Fibroblast of lung (primary cell): ENCODE measurements around the gene GRXCR2. TPM values are rescaled to one million over a fixed set of nuclear protein-coding genes. Genes with fewer than 3 reads are reported as not detected.
"Not testable (repeated sequence)": the region's sequence is repeated elsewhere in the genome, so short reads cannot be mapped to it uniquely, and the experiment has no call there.

Experiments
- DNase-seq, 2 donors: peaks; one replicate each; pipeline versions ENCODE4 v3.0.0 to v3.0.0-alpha.2; 2010; ENCODE audit warnings: low read depth in 2 of 2
- H2AFZ ChIP-seq: 2 replicates; pipeline ENCODE4 v1.5.1; 2012; ENCODE audit warnings: low read length, control low read depth, inconsistent platforms
- H3K27ac ChIP-seq: 2 replicates; pipeline ENCODE4 v1.5.1; 2011; ENCODE audit warnings: low read length, control low read depth; ENCODE audit not compliant: insufficient read depth
- H3K27me3 ChIP-seq: 2 replicates; pipeline ENCODE4 v1.5.1; 2011; ENCODE audit warnings: mild to moderate bottlenecking, low read length; ENCODE audit not compliant: control insufficient read depth, insufficient read depth
- H3K36me3 ChIP-seq: 2 replicates; pipeline ENCODE4 v1.5.1; 2011; ENCODE audit warnings: low read length; ENCODE audit not compliant: control insufficient read depth, insufficient read depth
- H3K4me1 ChIP-seq: 2 replicates; pipeline ENCODE4 v1.5.1; 2011; ENCODE audit warnings: low read length; ENCODE audit not compliant: control insufficient read depth, insufficient read depth; ENCODE audit errors: extremely low read depth
- H3K4me2 ChIP-seq: 2 replicates; pipeline ENCODE4 v1.5.1; 2011; ENCODE audit warnings: low read length, control low read depth; ENCODE audit not compliant: insufficient read depth; ENCODE audit errors: extremely low read depth
- H3K4me3 ChIP-seq, 4 experiments: fragments of 200-600 bp in 1 of 4; sonication (generic) in 1 of 4; replicated peaks in 1 of 4; 2 replicates each; pipeline ENCODE4 v1.5.1; 2011 to 2016; ENCODE audit warnings: low read length in 4 of 4, low read depth in 3 of 4, mild to moderate bottlenecking in 3 of 4, control low read depth in 2 of 4, inconsistent platforms in 1 of 4, mixed read lengths in 1 of 4; ENCODE audit not compliant: insufficient read depth in 1 of 4; ENCODE audit errors: control extremely low read depth in 1 of 4
- H3K79me2 ChIP-seq: 2 replicates; pipeline ENCODE4 v1.5.1; 2012; ENCODE audit warnings: mild to moderate bottlenecking, low read length, inconsistent platforms; ENCODE audit not compliant: control insufficient read depth, insufficient read depth
- H3K9ac ChIP-seq: 2 replicates; pipeline ENCODE4 v1.5.1; 2011; ENCODE audit warnings: mild to moderate bottlenecking, low read length, control low read depth; ENCODE audit not compliant: insufficient read depth
- H3K9me3 ChIP-seq: 2 replicates; pipeline ENCODE4 v1.5.1; 2012; ENCODE audit warnings: low read depth, low read length; ENCODE audit not compliant: control insufficient read depth, insufficient read depth
- H4K20me1 ChIP-seq: 2 replicates; pipeline ENCODE4 v1.5.1; 2011; ENCODE audit warnings: low read length; ENCODE audit not compliant: control insufficient read depth, insufficient read depth; ENCODE audit errors: extremely low read depth
- CTCF ChIP-seq, 2 donors: IDR thresholded peaks in 1 of 2; conservative IDR thresholded peaks in 1 of 2; 1 replicate in 1 of 2; 2 replicates in 1 of 2; pipeline ENCODE4 v1.5.1; 2011 to 2012; ENCODE audit warnings: low read length in 2 of 2, control low read depth in 1 of 2, inconsistent platforms in 1 of 2, low read depth in 1 of 2, mild to moderate bottlenecking in 1 of 2
- EZH2 ChIP-seq: IDR thresholded peaks from 2 replicates; pipeline ENCODE4 v1.5.1; 2012; ENCODE audit warnings: low read length, control low read depth, mild to moderate bottlenecking; ENCODE audit errors: missing control alignments
- polyA plus RNA-seq, 2 donors: library from polyadenylated mRNA; depleted of rRNA in 1 of 2; stranded (reverse) in 1 of 2; unstranded in 1 of 2; fragments of >200 nt; gene quantifications; 2 replicates each; pipeline ENCODE4 v1.2.1, GENCODE V29; 2011 to 2012; ENCODE audit warnings: missing spikeins in 1 of 2
- total RNA-seq: library from RNA; depleted of rRNA; stranded (reverse); fragments of >200 nt; gene quantifications from 2 replicates; pipeline ENCODE4 v1.2.1, GENCODE V29; 2014

Gene GRXCR2
- total and polyA plus RNA-seq, 2 donors (not counting 1 experiment from before 2014, with no cell fraction given), result not detected

DNA sequence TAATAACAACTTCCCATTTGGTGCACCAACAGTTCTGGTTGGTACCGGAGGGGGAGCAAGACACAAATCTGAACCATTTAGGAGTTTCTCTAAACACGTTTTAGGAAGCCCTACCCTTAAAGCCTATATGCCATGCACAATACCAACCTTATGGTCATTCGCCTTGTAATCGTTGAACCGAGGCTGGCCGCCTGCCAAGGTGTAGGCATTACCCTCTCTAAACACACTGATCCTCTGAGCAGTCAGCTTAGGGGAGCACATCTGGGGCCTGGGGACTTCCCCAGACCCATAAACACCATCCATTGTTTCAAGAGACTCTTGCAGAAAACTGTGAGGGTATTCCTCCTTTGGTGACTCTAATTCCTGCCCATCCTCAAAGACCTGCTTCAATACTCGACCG is 328 bp downstream of the GRXCR2 start:
- Histone ChIP-seq H2AFZ (no peak overlapping the region), H3K9me3 (no peaks in the 10 kb centered on the region), H3K27me3 (peaks cover 3% of the 10 kb centered on the region), H3K27ac (no peak overlapping the region), H3K9ac (no peak overlapping the region), H3K4me1 (peaks cover 2% of the 10 kb centered on the region), H4K20me1 (no peaks in the 10 kb centered on the region), H3K36me3 (no peaks in the 10 kb centered on the region), H3K4me3 (no peak overlapping the region), H3K79me2 (no peaks in the 10 kb centered on the region), H3K4me2 (no peak overlapping the region)
- DNase-seq, result no peak
- no peak for TF ChIP-seq CTCF (conservative IDR thresholded peaks at IDR 0.05 in 1 of 2, IDR thresholded peaks at IDR 0.05 in 1 of 2; ENCODE audit: low read depth in 1 of 2, low read length in 2 of 2)
- no peak for TF ChIP-seq EZH2

- Histone ChIP-seq H3K27me3 (peaks cover 3% of the 10 kb centered on the region), H4K20me1 (no peaks in the 10 kb centered on the region), H3K36me3 (no peaks in the 10 kb centered on the region), H3K4me2 (no peak overlapping the region), H3K9me3 (no peaks in the 10 kb centered on the region), H3K79me2 (no peaks in the 10 kb centered on the region), H2AFZ (no peak overlapping the region), H3K4me1 (peaks cover 2% of the 10 kb centered on the region), H3K4me3 (no peak overlapping the region), H3K9ac (no peak overlapping the region), H3K27ac (no peak overlapping the region)
- TF ChIP-seq CTCF (conservative IDR thresholded peaks at IDR 0.05 in 1 of 2, IDR thresholded peaks at IDR 0.05 in 1 of 2; ENCODE audit: low read depth in 1 of 2, low read length in 2 of 2) (no peak), EZH2 (no peak)
- DNase-seq, result no peak
Observed at GRCh38 chr5:145869753-145870152, 3.1 kb downstream of the GRXCR2 start.

DNA sequence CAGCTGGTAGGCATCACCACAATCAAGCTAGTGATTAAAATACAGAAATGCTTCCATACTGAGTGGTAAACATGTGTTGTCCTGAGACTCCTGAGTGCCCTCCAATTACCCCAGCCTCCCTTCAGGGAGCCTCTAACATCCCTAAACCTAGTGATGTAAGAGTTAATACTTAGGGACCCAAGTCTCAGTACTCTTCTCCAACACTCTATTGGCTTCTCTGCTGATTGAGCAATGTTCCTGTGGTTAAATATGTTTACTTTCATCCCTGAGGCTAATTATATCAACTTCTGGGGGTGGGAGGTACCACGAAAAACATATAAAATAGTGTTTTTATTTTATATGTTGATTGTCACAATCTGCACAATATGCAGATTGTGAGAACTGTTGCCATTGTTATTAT is 5.0 kb downstream of the GRXCR2 start:
- no peak for TF ChIP-seq CTCF (conservative IDR thresholded peaks at IDR 0.05 in 1 of 2, IDR thresholded peaks at IDR 0.05 in 1 of 2; ENCODE audit: low read depth in 1 of 2, low read length in 2 of 2)
- no peak for TF ChIP-seq EZH2
- peak in 1 of 2 donors; percentile 79 for DNase-seq
- Histone ChIP-seq H3K36me3 (no peaks in the 10 kb centered on the region), H3K9me3 (no peaks in the 10 kb centered on the region), H2AFZ (no peak overlapping the region), H3K27me3 (peaks cover 2% of the 10 kb centered on the region), H3K9ac (no peak overlapping the region), H3K4me1 (peaks cover 2% of the 10 kb centered on the region), H3K4me2 (no peak overlapping the region), H3K79me2 (no peaks in the 10 kb centered on the region), H4K20me1 (no peaks in the 10 kb centered on the region), H3K4me3 (no peak overlapping the region), H3K27ac (no peak overlapping the region)

- not testable (repeated sequence) for H3K27me3 ChIP-seq, DNase-seq, H3K36me3 ChIP-seq, H3K4me1 ChIP-seq, H3K4me2 ChIP-seq, H3K4me3 ChIP-seq, H3K27ac ChIP-seq, H3K9me3 ChIP-seq, H2AFZ ChIP-seq, H3K9ac ChIP-seq, H4K20me1 ChIP-seq, H3K79me2 ChIP-seq
Observed at GRCh38 chr5:145864432-145864831, 8.4 kb downstream of the GRXCR2 start.
